ENCODE results near the gene CAPN13. TPM values are rescaled to one million over a fixed set of nuclear protein-coding genes. Genes with fewer than 3 reads are reported as not detected.

Gene CAPN13, protein sequence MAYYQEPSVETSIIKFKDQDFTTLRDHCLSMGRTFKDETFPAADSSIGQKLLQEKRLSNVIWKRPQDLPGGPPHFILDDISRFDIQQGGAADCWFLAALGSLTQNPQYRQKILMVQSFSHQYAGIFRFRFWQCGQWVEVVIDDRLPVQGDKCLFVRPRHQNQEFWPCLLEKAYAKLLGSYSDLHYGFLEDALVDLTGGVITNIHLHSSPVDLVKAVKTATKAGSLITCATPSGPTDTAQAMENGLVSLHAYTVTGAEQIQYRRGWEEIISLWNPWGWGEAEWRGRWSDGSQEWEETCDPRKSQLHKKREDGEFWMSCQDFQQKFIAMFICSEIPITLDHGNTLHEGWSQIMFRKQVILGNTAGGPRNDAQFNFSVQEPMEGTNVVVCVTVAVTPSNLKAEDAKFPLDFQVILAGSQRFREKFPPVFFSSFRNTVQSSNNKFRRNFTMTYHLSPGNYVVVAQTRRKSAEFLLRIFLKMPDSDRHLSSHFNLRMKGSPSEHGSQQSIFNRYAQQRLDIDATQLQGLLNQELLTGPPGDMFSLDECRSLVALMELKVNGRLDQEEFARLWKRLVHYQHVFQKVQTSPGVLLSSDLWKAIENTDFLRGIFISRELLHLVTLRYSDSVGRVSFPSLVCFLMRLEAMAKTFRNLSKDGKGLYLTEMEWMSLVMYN
- 0.14 to 0.24 TPM in 2 of 3 replicates, not detected in the other for total RNA-seq

DNA sequence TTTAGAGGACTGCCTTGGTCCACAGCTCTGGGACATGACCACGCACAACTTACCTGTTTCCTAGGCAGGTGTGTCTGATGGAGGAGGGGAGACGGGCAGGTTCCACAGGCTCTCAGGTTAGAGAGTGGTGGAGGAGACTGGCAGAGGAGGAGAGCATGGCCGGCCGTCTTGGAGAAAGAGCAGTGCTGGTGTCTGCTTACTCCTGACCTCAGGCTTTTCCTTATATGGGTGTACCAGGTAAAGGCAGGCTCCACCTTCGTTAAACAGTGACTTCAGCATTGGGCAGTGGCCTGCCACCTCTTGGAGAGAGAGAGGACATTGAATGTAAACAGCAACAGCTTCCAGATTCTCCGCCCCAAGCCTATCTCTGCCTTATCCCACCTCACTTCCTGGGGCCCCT, at the start of gene CAPN13:
CAPN13 (minus strand) TSS at position 198 of the 400 bp plus-strand sequence. CDS start 20,121 bp downstream, outside the sequence.
- no peaks in the 10 kb centered on the region for H3K9me3 Mint-ChIP-seq
- TF ChIP-seq, protein P1, sequence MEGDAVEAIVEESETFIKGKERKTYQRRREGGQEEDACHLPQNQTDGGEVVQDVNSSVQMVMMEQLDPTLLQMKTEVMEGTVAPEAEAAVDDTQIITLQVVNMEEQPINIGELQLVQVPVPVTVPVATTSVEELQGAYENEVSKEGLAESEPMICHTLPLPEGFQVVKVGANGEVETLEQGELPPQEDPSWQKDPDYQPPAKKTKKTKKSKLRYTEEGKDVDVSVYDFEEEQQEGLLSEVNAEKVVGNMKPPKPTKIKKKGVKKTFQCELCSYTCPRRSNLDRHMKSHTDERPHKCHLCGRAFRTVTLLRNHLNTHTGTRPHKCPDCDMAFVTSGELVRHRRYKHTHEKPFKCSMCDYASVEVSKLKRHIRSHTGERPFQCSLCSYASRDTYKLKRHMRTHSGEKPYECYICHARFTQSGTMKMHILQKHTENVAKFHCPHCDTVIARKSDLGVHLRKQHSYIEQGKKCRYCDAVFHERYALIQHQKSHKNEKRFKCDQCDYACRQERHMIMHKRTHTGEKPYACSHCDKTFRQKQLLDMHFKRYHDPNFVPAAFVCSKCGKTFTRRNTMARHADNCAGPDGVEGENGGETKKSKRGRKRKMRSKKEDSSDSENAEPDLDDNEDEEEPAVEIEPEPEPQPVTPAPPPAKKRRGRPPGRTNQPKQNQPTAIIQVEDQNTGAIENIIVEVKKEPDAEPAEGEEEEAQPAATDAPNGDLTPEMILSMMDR (IDR thresholded peaks at IDR 0.05; ENCODE audit: unreplicated experiment) = no peak
- no peaks in the 10 kb centered on the region for H3K36me3 Mint-ChIP-seq
- no peak within 1 kb of the TSS for H3K27ac Mint-ChIP-seq
- H3K27me3 Mint-ChIP-seq (ENCODE audit: low read depth) = peaks cover 12% of the 10 kb centered on the region
- H3K4me3 Mint-ChIP-seq = no peak within 1 kb of the TSS
- H3K4me1 Mint-ChIP-seq = peaks cover 3% of the 10 kb centered on the region
- DNase-seq (ENCODE audit: low spot score in 2 of 2, unreplicated experiment in 2 of 2) = no peak

- Mint-ChIP-seq H3K9me3 (peaks cover 25% of the 10 kb centered on the region), H3K4me3 (no peak overlapping the region), H3K36me3 (no peaks in the 10 kb centered on the region), H3K27me3 (ENCODE audit: low read depth) (peaks cover 35% of the 10 kb centered on the region), H3K27ac (no peak overlapping the region), H3K4me1 (no peaks in the 10 kb centered on the region)
- DNase-seq (ENCODE audit: low spot score in 2 of 2, unreplicated experiment in 2 of 2) = no peak
- TF ChIP-seq, protein P1 (IDR thresholded peaks at IDR 0.05; ENCODE audit: unreplicated experiment) = no peak
These were observed 40.6 kb upstream of the CAPN13 start for GRCh38 chr2:30847841-30848240.

DNA sequence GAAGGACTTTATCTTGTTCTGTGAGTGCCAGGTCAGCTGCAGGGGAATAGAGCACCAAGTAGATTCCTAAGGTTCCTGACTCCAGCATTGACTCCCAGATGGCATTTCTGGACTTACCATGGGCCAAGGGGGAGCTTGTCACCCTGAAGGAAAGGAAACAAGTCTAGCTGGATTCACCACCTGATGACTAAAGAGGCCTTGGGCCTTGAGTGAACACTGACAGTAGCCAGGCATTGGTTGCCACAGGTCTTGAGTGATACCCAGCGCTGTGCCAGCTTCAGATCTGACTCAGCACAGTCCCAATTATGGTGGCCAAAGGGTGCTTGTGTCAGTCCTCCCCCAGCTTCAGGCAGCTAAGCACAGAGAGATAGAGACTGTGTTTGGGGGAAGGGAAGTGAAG, 40.1 kb upstream of the CAPN13 start:
- TF ChIP-seq, protein P1 (IDR thresholded peaks at IDR 0.05; ENCODE audit: unreplicated experiment) = no peak
- no peak for DNase-seq (ENCODE audit: low spot score in 2 of 2, unreplicated experiment in 2 of 2)
- H3K4me3 Mint-ChIP-seq = no peak overlapping the region
- H3K9me3 Mint-ChIP-seq = peaks cover 25% of the 10 kb centered on the region
- no peak overlapping the region for H3K27ac Mint-ChIP-seq
- peaks cover 38% of the 10 kb centered on the region for H3K27me3 Mint-ChIP-seq (ENCODE audit: low read depth)
- H3K4me1 Mint-ChIP-seq = no peaks in the 10 kb centered on the region
- no peaks in the 10 kb centered on the region for H3K36me3 Mint-ChIP-seq

GRCh38 chr2:30828586-30828985, 21.3 kb upstream of the CAPN13 start:
- no peak overlapping the region for H3K27ac Mint-ChIP-seq
- no peaks in the 10 kb centered on the region for H3K4me1 Mint-ChIP-seq
- TF ChIP-seq, protein P1 (IDR thresholded peaks at IDR 0.05; ENCODE audit: unreplicated experiment) = no peak
- H3K9me3 Mint-ChIP-seq = peaks cover 26% of the 10 kb centered on the region
- DNase-seq (ENCODE audit: low spot score in 2 of 2, unreplicated experiment in 2 of 2) = no peak
- peaks cover 4% of the 10 kb centered on the region for H3K27me3 Mint-ChIP-seq (ENCODE audit: low read depth)
- no peaks in the 10 kb centered on the region for H3K36me3 Mint-ChIP-seq
- no peak overlapping the region for H3K4me3 Mint-ChIP-seq

GRCh38 chr2:30826916-30827315, 19.7 kb upstream of the CAPN13 start:
- H3K27ac Mint-ChIP-seq = no peak overlapping the region
- no peak overlapping the region for H3K4me3 Mint-ChIP-seq
- DNase-seq (ENCODE audit: low spot score in 2 of 2, unreplicated experiment in 2 of 2) = no peak
- peaks cover 26% of the 10 kb centered on the region for H3K9me3 Mint-ChIP-seq
- no peaks in the 10 kb centered on the region for H3K4me1 Mint-ChIP-seq
- TF ChIP-seq, protein P1 (IDR thresholded peaks at IDR 0.05; ENCODE audit: unreplicated experiment) = no peak
- no peaks in the 10 kb centered on the region for H3K27me3 Mint-ChIP-seq (ENCODE audit: low read depth)
- H3K36me3 Mint-ChIP-seq = no peaks in the 10 kb centered on the region
